Measurements from ENCODE around the gene BPIFA2. TPM values are rescaled to one million over a fixed set of nuclear protein-coding genes. Genes with fewer than 3 reads are reported as not detected.
A peak's percentile ranks its signal among the peaks of the same experiment; 100 is the strongest.

Gene BPIFA2
- total RNA-seq, 1 experiment from 2014 or later = not detected

GRCh38 chr20:33154252-33154651 lies 13.7 kb upstream of the BPIFA2 start:
- no peak for DNase-seq (ENCODE audit: low read depth)
- in situ Hi-C loops (cut with HindIII; ENCODE audit: low pct_unique_long_range_greater_than_20kb, low sequenced_read_pairs) = no loop called here

GRCh38 chr20:33158637-33159385 lies 9.1 kb upstream of the BPIFA2 start:
- DNase-seq (ENCODE audit: low read depth) = no peak
- in situ Hi-C loops (cut with HindIII; ENCODE audit: low pct_unique_long_range_greater_than_20kb, low sequenced_read_pairs) = no loop called here

GRCh38 chr20:33159713-33160112 lies 8.2 kb upstream of the BPIFA2 start:
- in situ Hi-C loops (cut with HindIII; ENCODE audit: low pct_unique_long_range_greater_than_20kb, low sequenced_read_pairs) = no loop called here
- DNase-seq (ENCODE audit: low read depth) = no peak

GRCh38 chr20:33160681-33161080 lies 7.3 kb upstream of the BPIFA2 start:
- DNase-seq (ENCODE audit: low read depth) = no peak
- in situ Hi-C loops (cut with HindIII; ENCODE audit: low pct_unique_long_range_greater_than_20kb, low sequenced_read_pairs) = no loop called here

- no peak for DNase-seq (ENCODE audit: low read depth)
- in situ Hi-C loops (cut with HindIII; ENCODE audit: low pct_unique_long_range_greater_than_20kb, low sequenced_read_pairs) = no loop called here
These were observed 5.6 kb upstream of the BPIFA2 start for GRCh38 chr20:33162313-33162712.

GRCh38 chr20:33162753-33163152 lies 5.2 kb upstream of the BPIFA2 start:
- in situ Hi-C loops (cut with HindIII; ENCODE audit: low pct_unique_long_range_greater_than_20kb, low sequenced_read_pairs) = no loop called here
- DNase-seq (ENCODE audit: low read depth) = no peak

GRCh38 chr20:33163856-33164762 lies 3.9 kb upstream of the BPIFA2 start:
- DNase-seq (ENCODE audit: low read depth) = no peak
- in situ Hi-C loops (cut with HindIII; ENCODE audit: low pct_unique_long_range_greater_than_20kb, low sequenced_read_pairs) = no loop called here

GRCh38 chr20:33164763-33165095 lies 3.2 kb upstream of the BPIFA2 start:
- DNase-seq (ENCODE audit: low read depth) = no peak
- in situ Hi-C loops (cut with HindIII; ENCODE audit: low pct_unique_long_range_greater_than_20kb, low sequenced_read_pairs) = no loop called here

GRCh38 chr20:33165416-33166055 lies 2.4 kb upstream of the BPIFA2 start:
- no peak for DNase-seq (ENCODE audit: low read depth)
- in situ Hi-C loops (cut with HindIII; ENCODE audit: low pct_unique_long_range_greater_than_20kb, low sequenced_read_pairs) = no loop called here

- in situ Hi-C loops (cut with HindIII; ENCODE audit: low pct_unique_long_range_greater_than_20kb, low sequenced_read_pairs) = no loop called here
- DNase-seq (ENCODE audit: low read depth) = no peak
These were observed 1.3 kb upstream of the BPIFA2 start for GRCh38 chr20:33166533-33167113.

GRCh38 chr20:33169176-33169794 lies 1.3 kb downstream of the BPIFA2 start:
- no peak for DNase-seq (ENCODE audit: low read depth)
- in situ Hi-C loops (cut with HindIII; ENCODE audit: low pct_unique_long_range_greater_than_20kb, low sequenced_read_pairs) = no loop called here

- DNase-seq (ENCODE audit: low read depth) = no peak
- in situ Hi-C loops (cut with HindIII; ENCODE audit: low pct_unique_long_range_greater_than_20kb, low sequenced_read_pairs) = no loop called here
These were observed 4.8 kb downstream of the BPIFA2 start for GRCh38 chr20:33172781-33173180.

- no peak for DNase-seq (ENCODE audit: low read depth)
- in situ Hi-C loops (cut with HindIII; ENCODE audit: low pct_unique_long_range_greater_than_20kb, low sequenced_read_pairs) = no loop called here
These were observed 7.2 kb downstream of the BPIFA2 start for GRCh38 chr20:33175123-33175522.

GRCh38 chr20:33176101-33176500 lies 8.1 kb downstream of the BPIFA2 start:
- no peak for DNase-seq (ENCODE audit: low read depth)
- in situ Hi-C loops (cut with HindIII; ENCODE audit: low pct_unique_long_range_greater_than_20kb, low sequenced_read_pairs) = no loop called here

- no peak for DNase-seq (ENCODE audit: low read depth)
- in situ Hi-C loops (cut with HindIII; ENCODE audit: low pct_unique_long_range_greater_than_20kb, low sequenced_read_pairs) = no loop called here
These were observed 9.9 kb downstream of the BPIFA2 start for GRCh38 chr20:33177866-33178265.

GRCh38 chr20:33178726-33179125 lies 10.8 kb downstream of the BPIFA2 start:
- in situ Hi-C loops (cut with HindIII; ENCODE audit: low pct_unique_long_range_greater_than_20kb, low sequenced_read_pairs) = no loop called here
- peak; percentile 44 for DNase-seq (ENCODE audit: low read depth)

- no peak for DNase-seq (ENCODE audit: low read depth)
- in situ Hi-C loops (cut with HindIII; ENCODE audit: low pct_unique_long_range_greater_than_20kb, low sequenced_read_pairs) = no loop called here
These were observed 12.2 kb downstream of the BPIFA2 start for GRCh38 chr20:33180169-33180568.

- DNase-seq (ENCODE audit: low read depth) = no peak
- in situ Hi-C loops (cut with HindIII; ENCODE audit: low pct_unique_long_range_greater_than_20kb, low sequenced_read_pairs) = no loop called here
These were observed 13.6 kb downstream of the BPIFA2 start for GRCh38 chr20:33181482-33182093.
